ENCODE results near the gene ID3.

GRCh38 chr1:23527900-23528249 is 31.4 kb downstream of the ID3 start:
- no peak for TF ChIP-seq ZFP30 (CRISPR knock-in tag; IDR thresholded peaks at IDR 0.05; ENCODE audit: borderline replicate concordance)
- TF ChIP-seq CTCF (IDR thresholded peaks at IDR 0.05 in 2 of 3, conservative IDR thresholded peaks at IDR 0.05 in 1 of 3; ENCODE audit: insufficient read depth in 2 of 3, low read depth in 1 of 3, low read length in 3 of 3) = no peak
- TF ChIP-seq ZNF124 (CRISPR knock-in tag; IDR thresholded peaks at IDR 0.05) = no peak
